ENCODE measurements around the gene HIC2.
"Not testable (repeated sequence)": the region's sequence is repeated elsewhere in the genome, so short reads cannot be mapped to it uniquely, and the experiment has no call there.

The HIC2 gene

GRCh38 chr22:21417227-21417746 lies at the start of gene HIC2:
TSS of gene HIC2 (plus strand) at chr22:21417371. CDS start at chr22:21442832, 25,461 bp downstream.
- not testable (repeated sequence) for DNase-seq

- not testable (repeated sequence) for DNase-seq
Measured at GRCh38 chr22:21368603-21369310, 48.4 kb upstream of the HIC2 start.

- DNase-seq: not testable (repeated sequence)
Measured at GRCh38 chr22:21375880-21376279, 41.3 kb upstream of the HIC2 start.

- DNase-seq: not testable (repeated sequence)
Measured at GRCh38 chr22:21383701-21384467, 33.3 kb upstream of the HIC2 start, which contains the start of gene RIMBP3B. TSS of gene RIMBP3B (plus strand) at chr22:21383751. CDS start at chr22:21383859, 108 bp downstream.

GRCh38 chr22:21384468-21385357 lies 32.5 kb upstream of the HIC2 start:
- DNase-seq: not testable (repeated sequence)

GRCh38 chr22:21389480-21389879 lies 27.7 kb upstream of the HIC2 start:
- not testable (repeated sequence) for DNase-seq

- DNase-seq: not testable (repeated sequence)
Measured at GRCh38 chr22:21390013-21390412, 27.2 kb upstream of the HIC2 start.

GRCh38 chr22:21394613-21395012 lies 22.6 kb upstream of the HIC2 start:
- not testable (repeated sequence) for DNase-seq

- not testable (repeated sequence) for DNase-seq
Measured at GRCh38 chr22:21401197-21401969, 15.8 kb upstream of the HIC2 start.

- DNase-seq: not testable (repeated sequence)
Measured at GRCh38 chr22:21402763-21403314, 14.3 kb upstream of the HIC2 start.

GRCh38 chr22:21407139-21407538 lies 10.0 kb upstream of the HIC2 start:
- not testable (repeated sequence) for DNase-seq

GRCh38 chr22:21407792-21408191 lies 9.4 kb upstream of the HIC2 start:
- DNase-seq: not testable (repeated sequence)

- DNase-seq: not testable (repeated sequence)
Measured at GRCh38 chr22:21416375-21416774, 796 bp upstream of the HIC2 start.

GRCh38 chr22:21417853-21418252 lies 682 bp downstream of the HIC2 start:
- DNase-seq: not testable (repeated sequence)

- DNase-seq: not testable (repeated sequence)
Measured at GRCh38 chr22:21418974-21419638, 1.9 kb downstream of the HIC2 start.

GRCh38 chr22:21420180-21420763 lies 3.1 kb downstream of the HIC2 start:
- not testable (repeated sequence) for DNase-seq

GRCh38 chr22:21424084-21424709 lies 7.0 kb downstream of the HIC2 start:
- not testable (repeated sequence) for DNase-seq

- not testable (repeated sequence) for DNase-seq
Measured at GRCh38 chr22:21434378-21435233, 17.4 kb downstream of the HIC2 start.
